ENCODE measurements around the gene CCDC183. TPM values are rescaled to one million over a fixed set of nuclear protein-coding genes. Genes with fewer than 3 reads are reported as not detected.
"Not testable (repeated sequence)": the region's sequence is repeated elsewhere in the genome, so short reads cannot be mapped to it uniquely, and the experiment has no call there.

Gene CCDC183
- total RNA-seq, 1 donor from 2014 or later, result not detected

DNA sequence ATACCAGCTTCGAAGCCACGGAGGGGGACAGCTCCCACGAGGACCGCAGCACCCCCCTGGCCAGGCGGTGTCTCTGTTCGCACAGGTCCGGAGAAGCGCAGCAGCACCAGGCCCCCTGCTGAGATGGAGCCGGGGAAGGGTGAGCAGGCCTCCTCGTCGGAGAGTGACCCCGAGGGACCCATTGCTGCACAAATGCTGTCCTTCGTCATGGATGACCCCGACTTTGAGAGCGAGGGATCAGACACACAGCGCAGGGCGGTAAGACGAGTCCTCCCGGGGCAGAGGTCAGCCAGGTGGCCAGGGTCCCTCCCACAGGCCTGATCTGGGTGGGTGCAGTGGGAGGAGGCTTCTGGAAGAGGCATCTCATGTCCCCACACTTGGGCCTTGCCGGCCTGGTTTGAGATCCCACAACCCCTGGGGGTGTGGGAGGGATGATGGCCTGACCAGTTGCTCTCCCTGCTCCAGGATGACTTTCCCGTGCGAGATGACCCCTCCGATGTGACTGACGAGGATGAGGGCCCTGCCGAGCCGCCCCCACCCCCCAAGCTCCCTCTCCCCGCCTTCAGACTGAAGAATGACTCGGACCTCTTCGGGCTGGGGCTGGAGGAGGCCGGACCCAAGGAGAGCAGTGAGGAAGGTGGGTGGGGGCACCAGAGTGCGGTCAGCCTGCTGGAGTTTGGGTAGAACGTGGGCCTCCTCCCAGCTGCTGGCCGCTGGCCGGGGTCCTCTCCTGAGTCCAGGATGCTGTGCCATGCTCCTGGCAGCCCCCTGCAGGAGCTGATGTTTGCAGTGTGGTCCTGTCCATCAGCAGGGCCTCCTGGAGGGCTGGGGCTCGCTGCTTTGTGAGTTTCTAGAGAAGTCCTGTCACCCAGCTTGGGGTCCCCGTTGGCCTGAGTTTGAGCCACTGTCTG, 43.3 kb downstream of the CCDC183 start:
- ATAC-seq, result no peak

DNA sequence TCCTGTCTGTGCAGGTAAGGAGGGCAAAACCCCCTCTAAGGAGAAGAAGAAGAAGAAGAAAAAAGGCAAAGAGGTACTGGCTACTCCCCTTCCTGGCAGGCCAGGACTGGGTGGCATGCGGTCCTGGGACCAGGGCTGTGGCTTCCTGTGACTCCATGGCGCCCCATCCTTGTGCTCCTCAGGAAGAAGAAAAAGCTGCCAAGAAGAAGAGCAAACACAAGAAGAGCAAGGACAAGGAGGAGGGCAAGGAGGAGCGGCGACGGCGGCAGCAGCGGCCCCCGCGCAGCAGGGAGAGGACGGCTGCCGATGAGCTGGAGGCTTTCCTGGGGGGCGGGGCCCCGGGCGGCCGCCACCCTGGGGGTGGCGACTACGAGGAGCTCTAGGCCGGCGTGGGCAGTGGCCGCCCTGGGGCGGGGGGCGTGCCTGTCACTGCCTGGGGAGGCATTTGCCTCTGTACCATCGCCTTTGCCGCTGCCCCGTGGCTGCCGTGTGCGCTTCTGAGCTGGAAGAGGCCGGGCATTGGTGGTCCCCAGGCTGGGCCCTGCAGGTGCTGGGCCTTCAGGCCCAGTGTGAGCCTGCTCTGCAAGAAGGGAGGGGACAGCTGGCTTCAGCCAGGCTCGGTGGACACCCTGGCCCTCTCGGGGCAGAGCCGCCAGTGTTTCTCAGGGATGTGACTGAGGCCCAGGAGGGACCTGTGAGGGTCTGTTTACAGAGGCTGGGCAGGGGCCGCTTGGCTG, 44.2 kb downstream of the CCDC183 start:
- ATAC-seq, result no peak

DNA sequence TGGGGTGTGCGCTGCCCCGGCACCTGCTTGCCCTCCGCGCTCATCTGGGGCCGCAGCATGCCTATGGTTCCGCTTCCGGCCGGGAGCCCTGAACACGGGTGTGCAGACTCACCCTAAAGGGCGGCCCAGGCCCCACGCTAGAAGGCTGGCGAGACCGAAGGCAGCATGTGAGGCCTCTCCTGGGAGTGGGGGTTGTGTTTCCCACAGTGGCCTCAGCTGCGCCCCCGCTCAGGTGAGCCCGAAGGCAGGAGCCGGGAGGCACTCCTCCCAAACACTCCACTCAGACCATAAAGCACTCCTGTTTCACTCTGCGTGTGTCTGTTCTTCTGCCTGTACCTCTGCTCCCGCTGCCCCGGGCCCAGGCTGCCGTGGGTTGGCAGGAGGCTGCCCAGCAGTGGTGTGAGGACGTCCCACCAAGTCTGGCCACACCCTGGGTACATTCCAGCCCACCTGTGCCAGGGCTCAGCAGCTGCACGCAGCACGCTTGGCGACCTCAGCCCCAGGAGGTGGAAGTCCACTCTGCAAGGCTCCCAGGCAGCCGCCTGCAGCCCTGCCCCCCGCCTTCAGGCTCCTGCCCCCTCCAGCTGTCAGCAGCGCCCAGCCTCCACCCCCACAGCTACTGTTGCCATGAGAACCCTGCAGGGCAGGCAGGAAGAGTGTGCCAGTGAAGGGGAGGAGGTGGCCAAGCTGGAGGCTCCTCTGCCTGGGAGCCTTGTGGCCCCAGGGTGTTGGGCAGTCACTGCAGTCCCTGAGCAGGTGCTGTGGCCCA, 44.9 kb downstream of the CCDC183 start:
- ATAC-seq, result peak; percentile 2

DNA sequence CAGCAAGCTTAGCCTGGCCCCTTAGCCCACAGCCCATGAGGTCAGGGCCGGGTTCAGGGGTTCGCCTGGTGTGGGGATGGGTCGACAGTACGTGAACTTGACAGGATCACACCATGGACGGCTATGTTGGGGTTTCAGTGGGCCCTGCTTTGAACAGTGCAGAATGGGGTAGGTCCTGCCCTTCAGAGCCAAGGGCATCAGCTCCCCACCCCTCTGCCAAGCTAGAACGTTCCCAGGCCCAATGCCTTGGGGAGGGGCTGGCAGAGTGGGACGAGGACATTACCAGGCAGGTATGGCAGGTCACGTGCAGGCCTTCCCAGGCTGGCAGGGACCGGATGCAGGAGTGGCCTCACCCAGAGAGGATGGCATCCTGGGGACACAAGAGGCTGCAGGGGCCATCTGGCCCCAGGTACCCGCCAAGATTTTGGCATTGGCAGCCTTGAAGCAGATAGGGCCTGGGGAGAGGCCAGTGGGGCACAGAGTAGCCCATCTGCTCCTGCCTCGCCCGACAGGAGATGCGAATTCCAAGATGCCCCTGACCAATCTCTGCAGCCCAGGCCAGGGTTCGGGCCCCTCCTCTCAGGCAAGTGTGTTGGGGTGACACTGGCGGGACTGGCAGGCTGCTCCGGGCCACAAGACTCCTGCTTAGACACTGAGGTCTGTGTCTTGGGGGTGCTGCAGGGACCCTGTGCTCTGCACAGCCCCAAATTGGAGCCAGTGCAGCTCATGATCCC, 45.7 kb downstream of the CCDC183 start:
- ATAC-seq, result peak; percentile 3

DNA sequence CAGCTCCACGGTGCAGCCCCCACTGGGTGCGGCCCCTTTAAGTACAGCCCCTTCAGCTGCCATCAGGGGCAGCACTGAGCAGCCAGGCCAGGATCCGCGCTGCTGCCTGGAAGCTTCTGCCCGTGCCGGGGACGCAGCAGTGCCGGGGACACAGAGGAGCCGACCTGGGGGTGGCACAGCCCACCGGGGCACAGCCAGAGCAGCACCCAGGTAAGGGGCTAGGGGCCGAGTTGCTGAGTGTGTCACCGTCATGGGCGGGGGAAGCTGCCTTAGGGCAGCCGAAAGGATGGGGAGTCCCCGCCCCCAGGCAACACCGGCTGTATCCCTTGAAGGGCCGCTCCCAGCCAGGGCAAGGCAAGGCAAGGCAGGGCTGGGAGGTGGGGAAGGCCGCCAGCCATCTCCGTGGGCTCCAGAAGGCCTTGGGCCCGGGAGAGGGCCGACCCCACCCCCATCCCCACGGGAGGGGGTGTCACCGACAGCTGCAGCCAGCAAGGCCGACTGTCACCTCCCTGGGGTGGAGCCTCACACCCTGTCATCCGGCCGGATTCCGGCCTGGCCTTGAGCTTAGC, 46.3 kb downstream of the CCDC183 start, which contains the start of gene AJM1:
TSS of gene AJM1 (plus strand) at position 99 of the 569 bp plus-strand sequence. CDS start 1,937 bp downstream, outside the sequence.
- peak; percentile 64 for ATAC-seq

DNA sequence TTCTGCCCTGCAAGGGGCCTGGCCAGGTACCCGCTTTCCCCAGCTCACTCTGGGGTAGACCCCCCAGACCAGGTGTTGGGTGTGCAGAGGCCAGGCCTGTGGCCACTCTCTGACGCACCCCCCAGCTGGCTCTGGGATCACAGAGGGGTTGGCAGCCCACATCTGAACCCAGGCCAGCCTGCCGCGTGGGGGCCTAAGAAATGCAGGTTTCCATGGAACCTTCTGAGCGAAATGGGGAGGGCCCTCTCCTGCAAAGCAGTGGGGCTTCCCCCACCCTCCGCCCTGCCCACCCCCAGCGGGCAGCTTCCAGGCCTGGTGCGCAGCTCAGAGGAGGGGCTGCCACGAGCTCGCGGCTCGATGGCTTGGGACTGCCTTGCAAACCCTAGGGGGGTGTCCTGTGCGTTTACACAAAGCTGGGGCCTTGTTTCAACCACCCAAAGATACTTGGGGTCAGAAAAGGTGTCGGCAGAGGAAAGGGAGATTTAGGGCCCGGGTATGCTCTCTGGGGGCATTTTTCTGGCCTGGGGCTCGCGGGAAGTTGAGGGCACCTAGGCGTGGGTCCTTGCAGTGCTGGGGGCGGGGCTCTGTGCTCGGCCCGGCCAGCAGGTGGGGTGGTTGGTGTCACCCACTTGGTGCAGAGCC, 47.1 kb downstream of the CCDC183 start:
- not testable (repeated sequence) for ATAC-seq

DNA sequence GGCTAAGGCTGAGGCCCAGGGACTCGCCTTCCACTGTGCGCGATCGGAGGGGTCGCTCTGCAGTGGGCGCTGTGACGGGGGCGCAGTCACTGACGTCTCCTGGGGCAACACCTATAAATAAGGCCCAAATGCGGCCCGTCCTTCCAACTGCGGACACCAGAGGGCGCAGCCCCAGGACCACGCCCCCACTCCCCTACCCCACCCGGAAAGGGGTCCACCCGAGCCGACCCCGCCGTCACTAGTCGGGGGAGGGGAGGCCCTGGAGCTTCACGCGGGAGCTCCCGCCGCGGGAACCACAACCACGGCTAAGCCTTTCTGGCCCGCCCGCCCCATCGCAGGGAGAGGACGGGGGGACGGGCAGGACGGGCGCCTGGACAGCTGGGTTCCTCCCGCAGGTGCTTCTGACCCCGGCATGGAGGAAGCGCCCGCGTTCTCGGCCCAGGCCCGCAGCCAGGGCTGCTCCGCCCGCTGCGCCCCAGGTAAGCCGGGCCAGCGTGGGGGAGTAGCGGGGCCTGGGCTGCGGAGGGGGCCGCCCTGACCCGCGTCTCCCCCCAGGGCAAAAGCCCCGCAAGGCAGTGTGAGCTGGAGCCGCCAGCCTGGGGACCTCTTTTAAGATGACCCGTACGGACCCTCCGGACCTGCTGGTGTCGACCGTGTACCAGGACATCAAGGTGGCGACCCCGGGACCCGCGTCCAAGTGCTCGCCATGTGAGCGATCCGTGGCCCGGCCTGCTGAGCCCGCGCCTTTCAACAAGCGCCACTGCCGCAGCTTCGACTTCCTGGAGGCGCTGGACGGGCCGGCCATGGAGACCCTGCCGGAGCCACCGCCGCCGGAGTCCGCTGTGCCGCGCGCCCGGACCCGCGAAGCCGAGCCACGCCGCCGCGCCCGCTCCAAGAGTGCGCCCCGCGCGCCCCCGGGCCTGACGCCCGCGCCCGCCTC, 47.9 kb downstream of the CCDC183 start:
- ATAC-seq, result not testable (repeated sequence)

DNA sequence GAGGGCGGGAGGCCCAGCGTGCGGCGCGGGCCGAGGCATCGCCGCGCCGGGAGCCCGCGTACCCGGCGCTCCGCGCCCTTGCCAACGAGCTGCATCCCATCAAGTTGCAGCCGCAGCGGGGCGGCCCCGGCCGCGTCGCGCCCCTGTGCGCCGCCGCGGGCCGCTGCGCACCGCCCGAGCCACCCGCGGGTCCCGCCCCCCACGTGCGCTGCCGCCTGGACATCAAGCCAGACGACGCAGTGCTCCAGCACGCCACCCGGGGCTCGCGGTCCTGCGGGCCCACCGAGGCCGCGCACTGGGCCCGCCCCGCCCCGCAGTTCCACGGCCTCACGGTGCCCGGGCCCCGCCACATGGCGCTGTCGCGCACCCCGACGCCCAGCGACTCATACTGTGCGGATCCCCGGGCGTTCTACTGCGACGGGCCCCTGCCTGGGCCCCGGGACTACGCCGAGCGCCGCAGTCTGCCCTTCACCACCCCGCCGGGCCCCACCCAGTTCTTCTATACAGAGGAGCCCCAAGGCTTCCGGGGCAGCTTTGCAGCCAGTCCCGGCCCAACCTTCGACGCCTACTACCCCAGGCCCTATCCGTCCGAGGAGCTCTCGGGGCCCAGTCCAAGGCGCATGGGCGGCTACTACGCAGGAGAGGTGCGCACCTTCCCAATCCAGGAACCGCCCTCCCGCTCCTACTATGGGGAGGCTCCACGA, 48.8 kb downstream of the CCDC183 start:
- no peak for ATAC-seq

DNA sequence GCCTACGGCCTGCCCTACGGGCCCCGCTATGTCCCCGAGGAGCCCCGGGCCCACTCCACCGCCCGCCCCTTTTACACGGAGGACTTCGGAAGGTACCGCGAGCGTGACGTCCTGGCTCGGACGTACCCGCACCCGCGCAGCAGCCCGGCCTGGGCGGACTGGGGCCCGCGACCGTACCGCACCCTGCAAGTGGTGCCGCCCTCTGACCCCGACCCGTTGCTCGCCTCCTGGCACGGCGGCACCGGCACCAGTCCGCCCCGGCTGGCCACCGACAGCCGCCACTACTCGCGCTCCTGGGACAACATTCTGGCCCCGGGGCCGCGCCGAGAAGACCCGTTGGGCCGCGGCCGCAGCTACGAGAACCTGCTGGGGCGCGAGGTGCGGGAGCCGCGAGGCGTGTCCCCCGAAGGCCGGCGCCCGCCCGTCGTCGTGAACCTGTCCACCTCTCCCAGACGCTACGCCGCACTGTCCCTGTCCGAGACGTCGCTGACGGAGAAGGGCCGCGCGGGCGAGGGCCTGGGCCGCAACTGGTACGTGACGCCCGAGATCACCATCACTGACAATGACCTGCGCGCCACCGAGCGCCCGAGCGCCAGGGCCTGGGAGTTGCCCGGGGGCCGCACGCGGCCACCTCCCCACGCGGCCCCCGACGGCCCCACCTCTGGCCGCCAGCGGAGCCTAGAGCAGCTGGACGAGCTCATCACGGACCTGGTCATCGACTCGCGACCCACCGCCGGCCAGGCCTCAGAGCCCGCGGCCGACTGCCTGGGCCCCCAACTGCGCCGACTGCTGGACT, 49.5 kb downstream of the CCDC183 start:
- ATAC-seq, result no peak

DNA sequence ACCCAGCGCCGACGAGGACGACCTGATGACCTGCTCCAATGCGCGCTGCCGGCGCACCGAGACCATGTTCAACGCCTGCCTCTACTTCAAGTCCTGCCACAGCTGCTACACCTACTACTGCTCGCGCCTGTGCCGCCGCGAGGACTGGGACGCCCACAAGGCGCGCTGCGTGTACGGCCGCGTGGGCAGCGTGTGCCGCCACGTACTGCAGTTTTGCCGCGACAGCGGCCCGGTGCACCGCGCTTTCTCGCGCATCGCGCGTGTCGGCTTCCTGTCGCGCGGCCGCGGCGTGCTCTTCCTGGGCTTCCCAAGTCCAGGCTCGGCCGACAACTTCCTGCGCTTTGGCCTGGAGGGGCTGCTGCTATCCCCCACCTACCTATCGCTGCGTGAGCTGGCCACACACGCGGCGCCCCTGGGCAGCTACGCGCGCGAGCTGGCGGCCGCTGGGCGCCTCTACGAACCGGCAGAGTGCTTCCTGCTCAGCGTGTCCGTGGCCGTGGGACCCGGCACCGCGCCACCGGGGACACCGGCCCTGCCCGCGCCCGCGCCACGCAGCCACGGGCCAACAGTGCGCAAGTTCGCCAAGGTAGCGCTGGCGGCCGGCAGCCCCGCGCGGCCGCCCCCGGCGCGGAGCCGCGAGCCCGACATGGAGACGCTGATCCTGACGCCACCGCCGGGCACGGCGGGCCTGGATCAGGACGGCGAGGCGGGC, 50.4 kb downstream of the CCDC183 start:
- no peak for ATAC-seq

DNA sequence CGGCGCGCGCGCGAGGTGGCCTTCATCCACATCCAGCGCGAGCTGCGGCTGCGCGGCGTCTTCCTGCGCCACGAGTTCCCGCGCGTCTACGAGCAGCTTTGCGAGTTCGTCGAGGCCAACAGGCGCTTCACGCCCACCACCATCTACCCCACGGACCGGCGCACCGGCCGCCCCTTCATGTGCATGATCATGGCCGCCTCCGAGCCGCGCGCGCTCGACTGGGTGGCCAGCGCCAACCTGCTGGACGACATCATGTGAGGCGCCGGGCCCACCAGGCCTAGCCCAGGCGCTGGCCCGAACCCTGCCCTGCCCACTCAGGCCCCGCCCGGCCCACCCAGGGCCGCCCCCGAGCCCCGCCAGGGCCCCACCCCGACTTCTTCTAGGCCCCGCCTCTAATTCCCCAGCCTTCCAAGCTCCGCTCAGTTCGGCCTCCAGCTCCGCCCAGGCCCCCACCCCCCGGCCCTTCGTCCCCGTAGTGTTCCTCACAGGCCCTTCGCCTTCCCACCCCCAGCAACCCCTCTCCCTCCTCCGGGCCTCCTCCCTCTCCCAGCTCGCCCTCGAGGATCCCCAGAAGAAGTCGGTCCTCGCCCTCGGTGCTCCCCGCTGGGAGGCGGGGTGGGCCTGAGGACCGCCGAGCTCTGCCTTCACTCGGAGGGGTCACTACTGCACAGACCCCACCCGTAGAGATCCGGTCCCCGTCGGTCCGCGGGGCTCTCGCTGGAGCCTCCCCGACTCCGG, 51.1 kb downstream of the CCDC183 start:
- ATAC-seq, result peak; percentile 16

DNA sequence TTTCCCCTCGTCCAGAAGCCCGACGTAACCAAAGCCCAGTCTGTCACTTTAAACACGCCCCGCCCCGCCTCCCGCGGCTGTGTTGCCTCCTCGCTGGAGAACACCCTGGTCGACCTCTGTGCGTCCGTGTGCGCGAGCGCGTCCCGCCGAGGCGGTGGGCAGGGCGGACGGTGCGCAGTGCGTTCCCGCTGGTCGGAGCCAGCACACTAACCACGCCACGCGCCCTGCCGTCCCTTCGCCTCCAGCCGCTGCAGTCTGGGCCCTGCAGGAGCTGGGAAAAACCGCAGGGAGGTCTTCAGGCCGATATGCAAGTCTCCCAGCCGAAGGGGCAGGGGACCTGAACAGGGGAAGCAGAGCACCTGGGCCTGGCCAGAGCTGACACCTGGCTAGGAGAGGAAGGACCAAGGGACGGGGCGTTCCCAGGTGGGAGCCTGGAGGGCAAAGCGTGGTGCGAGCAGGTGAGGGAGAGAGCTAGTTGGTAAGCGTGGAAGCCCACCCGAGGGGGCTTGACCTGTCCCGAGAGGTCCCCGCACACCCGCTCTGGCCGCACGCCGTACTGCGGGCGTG, 51.8 kb downstream of the CCDC183 start:
- ATAC-seq, result peak; percentile 52

DNA sequence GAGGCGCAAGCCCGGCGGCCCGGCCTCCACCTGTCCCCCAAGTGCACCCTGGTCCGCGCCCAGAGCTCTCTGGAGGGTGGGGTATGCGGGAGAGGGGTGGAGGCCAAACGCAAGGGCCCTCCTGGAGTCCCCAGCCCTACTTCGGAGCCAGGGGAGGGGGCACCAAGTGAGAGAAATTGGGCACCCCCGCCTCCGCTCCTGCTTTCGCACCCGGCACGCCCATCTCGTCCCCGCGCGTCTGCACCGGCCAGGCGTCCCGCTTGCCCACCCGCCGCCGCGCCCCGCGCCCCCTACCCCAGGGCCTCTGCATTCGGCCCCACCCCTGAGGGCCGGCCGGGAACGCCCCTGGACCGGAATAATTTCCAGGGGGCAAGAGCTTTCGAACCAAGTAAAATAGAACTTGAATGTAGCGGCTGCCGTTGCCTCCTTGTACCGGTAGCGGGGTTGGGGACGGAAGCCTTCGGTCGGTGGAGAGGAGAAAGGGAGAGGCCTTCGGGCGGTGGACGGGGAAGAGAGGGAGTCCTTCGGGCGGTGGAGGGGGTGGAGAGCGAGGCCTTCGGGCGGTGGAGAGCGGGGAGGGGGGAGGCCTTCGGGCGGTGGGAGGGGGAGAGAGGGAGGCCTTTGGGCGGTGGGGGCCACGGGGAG, 52.4 kb downstream of the CCDC183 start:
- ATAC-seq, result peak; percentile 1

DNA sequence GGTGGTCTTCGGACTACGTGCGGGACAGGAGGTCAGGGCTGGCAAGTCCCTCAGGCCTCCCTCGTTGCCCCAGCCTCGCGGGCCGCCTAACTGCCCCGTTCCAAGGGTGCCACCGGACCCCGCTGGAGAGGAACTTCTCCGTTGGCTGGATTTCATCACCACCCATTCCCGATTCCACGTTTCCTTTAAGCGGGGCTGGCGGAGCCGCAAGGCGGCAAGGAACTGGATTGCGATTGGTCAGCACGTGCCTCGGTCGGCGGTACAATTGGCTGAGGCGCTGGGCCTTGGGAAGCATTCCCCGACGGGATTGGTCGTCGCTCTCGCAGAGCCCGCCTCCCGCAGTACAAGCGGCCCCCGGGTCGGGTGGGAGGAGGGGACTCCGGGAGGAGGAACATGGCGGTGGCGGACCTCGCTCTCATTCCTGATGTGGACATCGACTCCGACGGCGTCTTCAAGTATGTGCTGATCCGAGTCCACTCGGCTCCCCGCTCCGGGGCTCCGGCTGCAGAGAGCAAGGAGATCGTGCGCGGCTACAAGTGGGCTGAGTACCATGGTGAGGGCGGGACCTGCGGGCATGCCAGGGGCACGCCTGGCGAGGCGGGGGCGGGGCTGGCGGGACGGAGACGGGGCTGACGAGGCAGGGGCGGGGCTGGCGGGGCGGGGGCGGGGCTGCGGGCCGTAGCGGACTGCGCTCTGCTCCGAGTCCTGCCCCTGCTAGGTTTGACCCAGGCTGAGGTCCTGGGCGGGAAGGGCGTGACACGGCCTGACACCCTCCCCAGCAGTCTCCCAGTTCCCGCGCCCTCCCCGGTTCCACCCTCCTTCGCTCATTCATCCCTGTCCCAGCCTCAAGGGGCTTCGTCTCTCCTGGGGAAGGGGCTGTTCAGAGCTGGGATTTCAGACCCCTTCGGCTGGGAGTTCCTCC, 53.2 kb downstream of the CCDC183 start, which contains the start of gene PHPT1:
TSS of gene PHPT1 (plus strand) at position 372 of the 922 bp plus-strand sequence. CDS start at position 394, 22 bp downstream.
- ATAC-seq, result peak; percentile 82
